Sigmoid colon (tissue), 7 donors: ENCODE measurements around the gene DNAJC18. TPM values are rescaled to one million over a fixed set of nuclear protein-coding genes. Genes with fewer than 3 reads are reported as not detected.

Source experiments
- DNase-seq: peaks from one replicate; pipeline ENCODE4 v3.0.0-alpha.2; 2019
- H3K27ac ChIP-seq, 4 donors: fragments of 200-600 bp; sonication (generic); one replicate each; pipeline ENCODE4 v1.5.1; 2016 to 2019; ENCODE audit warnings: mild to moderate bottlenecking in 1 of 4
- H3K27me3 ChIP-seq, 3 donors: fragments of 200-600 bp; sonication (generic); one replicate each; pipeline ENCODE4 v1.5.1; 2019; ENCODE audit warnings: mild to moderate bottlenecking in 1 of 3
- H3K36me3 ChIP-seq, 4 donors: fragments of 200-600 bp; sonication (generic); one replicate each; pipeline ENCODE4 v1.5.1; 2016 to 2019
- H3K4me1 ChIP-seq, 4 donors: fragments of 200-600 bp; sonication (generic); one replicate each; pipeline ENCODE4 v1.5.1; 2017 to 2019
- H3K4me3 ChIP-seq, 4 donors: fragments of 200-600 bp; sonication (generic); one replicate each; pipeline ENCODE4 v1.5.1; 2017 to 2019; ENCODE audit warnings: mild to moderate bottlenecking in 2 of 4, moderate library complexity in 1 of 4
- H3K9me3 ChIP-seq, 4 donors: fragments of 200-600 bp in 3 of 4; sonication (generic) in 3 of 4; one replicate each; pipeline versions ENCODE4 v1.5.1 to v1.6.1; 2013 to 2019
- EP300 ChIP-seq, 4 donors: sonication (generic); formaldehyde crosslinking; IDR thresholded peaks; one replicate each; pipeline ENCODE4 v1.6.1; 2017; ENCODE audit warnings: antibody characterized with exemption in 4 of 4
- POLR2A ChIP-seq, 2 donors: fragments of 450-650 bp; IDR thresholded peaks; one replicate each; pipeline ENCODE4 v1.6.1; 2016; ENCODE audit warnings: antibody characterized with exemption in 2 of 2, mild to moderate bottlenecking in 2 of 2, moderate library complexity in 2 of 2
- POLR2AphosphoS5 ChIP-seq, 4 donors: sonication (generic); formaldehyde crosslinking; IDR thresholded peaks; one replicate each; pipeline ENCODE4 v1.6.1; 2017; ENCODE audit warnings: antibody characterized with exemption in 4 of 4
- WGBS, 2 donors: extraction: QIAGEN DNeasy Blood & Tissue Kit; methylation state at CpG; one replicate each; pipeline ENCODE4 v1.1.7; 2013; 5-methylcytosine and 5-hydroxymethylcytosine counted together
- intact Hi-C: fragments of 100-400 bp; cut with DNase I; formaldehyde crosslinking; loops from one replicate; pipeline ENCODE4 v1.15.1; 2023
- polyA plus RNA-seq, 3 donors: library from polyadenylated mRNA; stranded (reverse); fragments of 200-250 nt; gene quantifications; one replicate each; pipeline ENCODE4 v1.2.3, GENCODE V29; 2013
- small RNA-seq, 3 donors: library from RNA; depleted of rRNA; stranded (forward); fragments of <200 nt; gene quantifications; one replicate each; pipeline ENCODE3, GENCODE V24; 2016
- total RNA-seq, 4 donors: library from RNA; depleted of rRNA; stranded (reverse); fragments of >200 nt; gene quantifications; one replicate each; pipeline ENCODE4 v1.1.0, GENCODE V29; 2016
- TF ChIP-seq, protein P1 (sequence below), 4 experiments: fragments of 450-650 bp in 3 of 4; fragments of 200-600 bp in 1 of 4; IDR thresholded peaks; one replicate each; pipeline ENCODE4 v1.5.1; 2016 to 2019; ENCODE audit warnings: antibody characterized with exemption in 4 of 4, mild to moderate bottlenecking in 3 of 4, moderate library complexity in 2 of 4
- donor health status: healthy with polysubstance abuse.
- donor health status: Bipolar disorder and iron deficiency.
- donor health status: healthy.

The DNAJC18 gene
- total and polyA plus RNA-seq, 7 donors: 1.2 to 12.5 (median 6.8) TPM

GRCh38 chr5:139360384-139360783 lies 78.9 kb downstream of the DNAJC18 start:
- Histone ChIP-seq H3K4me1 (peaks cover 0 to 16% (median 10%) of the 10 kb centered on the region in 4 donors), H3K4me3 (no peak overlapping the region), H3K27me3 (no peaks in the 10 kb centered on the region), H3K36me3 (peaks cover 0 to 19% (median 16%) of the 10 kb centered on the region in 4 donors), H3K9me3 (no peaks in the 10 kb centered on the region), H3K27ac (no peak overlapping the region)
- intact Hi-C loops: no loop called here
- WGBS, 2 donors: 96 to 97% methylated on average over 4 of the region's 4 CpGs
- TF ChIP-seq, protein P1, sequence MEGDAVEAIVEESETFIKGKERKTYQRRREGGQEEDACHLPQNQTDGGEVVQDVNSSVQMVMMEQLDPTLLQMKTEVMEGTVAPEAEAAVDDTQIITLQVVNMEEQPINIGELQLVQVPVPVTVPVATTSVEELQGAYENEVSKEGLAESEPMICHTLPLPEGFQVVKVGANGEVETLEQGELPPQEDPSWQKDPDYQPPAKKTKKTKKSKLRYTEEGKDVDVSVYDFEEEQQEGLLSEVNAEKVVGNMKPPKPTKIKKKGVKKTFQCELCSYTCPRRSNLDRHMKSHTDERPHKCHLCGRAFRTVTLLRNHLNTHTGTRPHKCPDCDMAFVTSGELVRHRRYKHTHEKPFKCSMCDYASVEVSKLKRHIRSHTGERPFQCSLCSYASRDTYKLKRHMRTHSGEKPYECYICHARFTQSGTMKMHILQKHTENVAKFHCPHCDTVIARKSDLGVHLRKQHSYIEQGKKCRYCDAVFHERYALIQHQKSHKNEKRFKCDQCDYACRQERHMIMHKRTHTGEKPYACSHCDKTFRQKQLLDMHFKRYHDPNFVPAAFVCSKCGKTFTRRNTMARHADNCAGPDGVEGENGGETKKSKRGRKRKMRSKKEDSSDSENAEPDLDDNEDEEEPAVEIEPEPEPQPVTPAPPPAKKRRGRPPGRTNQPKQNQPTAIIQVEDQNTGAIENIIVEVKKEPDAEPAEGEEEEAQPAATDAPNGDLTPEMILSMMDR (IDR thresholded peaks at IDR 0.05): no peak
- no peak for TF ChIP-seq POLR2AphosphoS5 (IDR thresholded peaks at IDR 0.05)
- no peak for TF ChIP-seq POLR2A (IDR thresholded peaks at IDR 0.05)
- TF ChIP-seq EP300 (IDR thresholded peaks at IDR 0.05): no peak
- DNase-seq: no peak

Small RNAs within 50 kb of the gene (small RNA-seq; reads per million reads assigned to genes)
- 0 reads per million in 3 donors for gene RNU5B-4P

Other genes starting within 250 kb of the DNAJC18 start
- gene SIL1, start 241.2 kb downstream of the DNAJC18 start, total RNA-seq: 10 to 100 TPM; 23.2 to 39.2 (median 34.9) TPM
- 10 to 100 TPM in 2 of 3 donors, 1 to 10 TPM in 1; 7.8 to 60.8 (median 17.3) TPM for gene SIL1, start 241.2 kb downstream of the DNAJC18 start, polyA plus RNA-seq
- 100 to 1,000 TPM; 194 to 272 (median 228) TPM for gene MATR3, start 145.8 kb downstream of the DNAJC18 start, total RNA-seq
- 100 to 1,000 TPM in 1 of 3 donors, 10 to 100 TPM in 2; 60.8 to 114 (median 66.1) TPM for gene MATR3, start 145.8 kb downstream of the DNAJC18 start, polyA plus RNA-seq
- 100 to 1,000 TPM in 2 of 4 donors, 10 to 100 TPM in 2; 96.5 to 146 (median 109) TPM for gene PAIP2, start 97.7 kb downstream of the DNAJC18 start, total RNA-seq
- gene PAIP2, start 97.7 kb downstream of the DNAJC18 start, polyA plus RNA-seq: 100 to 1,000 TPM in 1 of 3 donors, 10 to 100 TPM in 2; 70.7 to 104 (median 78.7) TPM
- not detected for gene SLC23A1, start 56.2 kb downstream of the DNAJC18 start, total RNA-seq
- 1 to 10 TPM in 2 of 3 donors, under 1 TPM in 1; 0.60 to 2.1 (median 1.7) TPM for gene SLC23A1, start 56.2 kb downstream of the DNAJC18 start, polyA plus RNA-seq
- 1 to 10 TPM in 1 of 4 donors, not detected in 3; 2.2 TPM for gene MZB1, start 49.6 kb downstream of the DNAJC18 start, total RNA-seq
- 10 to 100 TPM in 1 of 3 donors, 1 to 10 TPM in 2; 2.4 to 29.2 (median 3.9) TPM for gene MZB1, start 49.6 kb downstream of the DNAJC18 start, polyA plus RNA-seq
- under 1 TPM; 0.16 to 0.55 (median 0.31) TPM for gene PROB1, start 44.4 kb downstream of the DNAJC18 start, total RNA-seq
- gene PROB1, start 44.4 kb downstream of the DNAJC18 start, polyA plus RNA-seq: 1 to 10 TPM in 1 of 3 donors, under 1 TPM in 2; under 0.01 to 1.8 (median 0.69) TPM
- 1 to 10 TPM; 1.4 to 7.9 (median 2.0) TPM for gene SPATA24, start 35.4 kb downstream of the DNAJC18 start, total RNA-seq
- gene SPATA24, start 35.4 kb downstream of the DNAJC18 start, polyA plus RNA-seq: 1 to 10 TPM; 7.3 to 9.0 (median 7.9) TPM
- gene ECSCR, start 23.2 kb upstream of the DNAJC18 start, total RNA-seq: 10 to 100 TPM in 3 of 4 donors, 1 to 10 TPM in 1; 6.1 to 16.6 (median 15.6) TPM
- 10 to 100 TPM in 2 of 3 donors, 1 to 10 TPM in 1; 2.5 to 13.7 (median 11.4) TPM for gene ECSCR, start 23.2 kb upstream of the DNAJC18 start, polyA plus RNA-seq
- gene SMIM33, start 31.5 kb upstream of the DNAJC18 start, total RNA-seq: not detected
- 1 to 10 TPM; 4.7 to 5.1 (median 4.8) TPM for gene SMIM33, start 31.5 kb upstream of the DNAJC18 start, polyA plus RNA-seq
- 10 to 100 TPM; 14.6 to 53.8 (median 22.7) TPM for gene STING1, start 43.2 kb upstream of the DNAJC18 start, total RNA-seq
- 10 to 100 TPM in 1 of 3 donors, 1 to 10 TPM in 2; 5.5 to 63.5 (median 8.4) TPM for gene STING1, start 43.2 kb upstream of the DNAJC18 start, polyA plus RNA-seq
- gene UBE2D2, start 121.8 kb upstream of the DNAJC18 start, total RNA-seq: 10 to 100 TPM; 61.5 to 93.0 (median 69.7) TPM
- 100 to 1,000 TPM; 113 to 177 (median 146) TPM for gene UBE2D2, start 121.8 kb upstream of the DNAJC18 start, polyA plus RNA-seq
- 10 to 100 TPM; 16.7 to 25.3 (median 18.5) TPM for gene CXXC5, start 208.8 kb upstream of the DNAJC18 start, total RNA-seq
- gene CXXC5, start 208.8 kb upstream of the DNAJC18 start, polyA plus RNA-seq: 10 to 100 TPM; 15.7 to 30.0 (median 28.1) TPM